Suppressor macrophage treated with lipopolysaccharide for 1 hour (primary cell): ENCODE results near the gene ANKRD17.

Source experiments
- DNase-seq, 3 donors: peaks; one replicate each; pipeline ENCODE4 v3.0.0-alpha.2; 2020 to 2022

The ANKRD17 gene

GRCh38 chr4:73045879-73046278 lies 212.7 kb downstream of the ANKRD17 start:
- DNase-seq: no peak

- no peak for DNase-seq
These were observed 221.5 kb downstream of the ANKRD17 start for GRCh38 chr4:73037057-73037456.

GRCh38 chr4:73036123-73036522 lies 222.5 kb downstream of the ANKRD17 start:
- no peak for DNase-seq

- no peak for DNase-seq
These were observed 223.7 kb downstream of the ANKRD17 start for GRCh38 chr4:73034896-73035295.

- peak in 2 of 3 donors; percentile 26 for DNase-seq
These were observed 230.0 kb downstream of the ANKRD17 start for GRCh38 chr4:73028621-73029020.
